Chondrocyte (in vitro differentiated cells): ENCODE measurements around the gene HOXC11. TPM values are rescaled to one million over a fixed set of nuclear protein-coding genes. Genes with fewer than 3 reads are reported as not detected.

Experiments used
- DNase-seq: peaks from one replicate; pipeline ENCODE4 v3.0.0; 2021; ENCODE audit warnings: mixed read lengths, low spot score
- H3K27ac Mint-ChIP-seq: one replicate; pipeline ENCODE4 v1.8.0; 2021; ENCODE audit warnings: mild to moderate bottlenecking, moderate library complexity, mixed read lengths; ENCODE audit not compliant: unreplicated experiment
- H3K27me3 Mint-ChIP-seq: 2 replicates; pipeline ENCODE4 v1.8.0; 2021; ENCODE audit warnings: low read depth, mixed read lengths
- H3K36me3 Mint-ChIP-seq: 2 replicates; pipeline ENCODE4 v1.8.0; 2021; ENCODE audit warnings: low read depth, mixed read lengths
- H3K4me1 Mint-ChIP-seq: 2 replicates; pipeline ENCODE4 v1.8.0; 2021; ENCODE audit warnings: low read depth, mild to moderate bottlenecking, mixed read lengths
- H3K4me3 Mint-ChIP-seq: one replicate; pipeline ENCODE4 v1.8.0; 2021; ENCODE audit warnings: mild to moderate bottlenecking, moderate library complexity, mixed read lengths; ENCODE audit not compliant: unreplicated experiment
- H3K9me3 Mint-ChIP-seq: 2 replicates; pipeline ENCODE4 v1.8.0; 2021; ENCODE audit warnings: low read depth, mixed read lengths
- total RNA-seq: library from RNA; stranded (reverse); gene quantifications from 3 replicates; pipeline ENCODE4 v1.2.1, GENCODE V29; 2021
- TF ChIP-seq, protein P1 (sequence below): fragments of 200-600 bp; sonication (generic); IDR thresholded peaks from 2 replicates; pipeline ENCODE4 v1.5.0; 2021; ENCODE audit warnings: antibody characterized with exemption, mild to moderate bottlenecking, moderate library complexity

The HOXC11 gene
- total RNA-seq, 1 donor from 2014 or later: not detected

DNA sequence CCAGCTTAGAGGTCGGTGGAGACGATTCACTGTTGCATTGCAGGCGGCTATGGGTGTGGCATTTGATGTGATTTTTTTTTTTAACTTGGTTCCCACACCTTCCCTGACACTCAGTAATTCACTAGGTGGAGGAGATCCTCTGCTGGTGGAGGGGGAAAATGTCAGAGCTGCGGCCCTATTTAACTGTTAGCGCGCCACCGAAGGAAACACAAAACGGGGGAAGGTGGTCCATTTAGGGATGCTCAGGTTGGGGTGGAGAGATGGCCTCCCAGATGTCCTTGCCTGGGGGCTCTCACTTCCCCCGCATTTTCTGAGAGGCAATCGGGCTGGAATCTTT is 22.5 kb upstream of the HOXC11 start:
- Mint-ChIP-seq H3K4me1 (peaks cover 8% of the 10 kb centered on the region), H3K36me3 (no peaks in the 10 kb centered on the region), H3K27ac (no peak overlapping the region), H3K9me3 (no peaks in the 10 kb centered on the region), H3K27me3 (peaks cover 83% of the 10 kb centered on the region), H3K4me3 (no peak overlapping the region)
- no peak for DNase-seq
- TF ChIP-seq, protein P1, sequence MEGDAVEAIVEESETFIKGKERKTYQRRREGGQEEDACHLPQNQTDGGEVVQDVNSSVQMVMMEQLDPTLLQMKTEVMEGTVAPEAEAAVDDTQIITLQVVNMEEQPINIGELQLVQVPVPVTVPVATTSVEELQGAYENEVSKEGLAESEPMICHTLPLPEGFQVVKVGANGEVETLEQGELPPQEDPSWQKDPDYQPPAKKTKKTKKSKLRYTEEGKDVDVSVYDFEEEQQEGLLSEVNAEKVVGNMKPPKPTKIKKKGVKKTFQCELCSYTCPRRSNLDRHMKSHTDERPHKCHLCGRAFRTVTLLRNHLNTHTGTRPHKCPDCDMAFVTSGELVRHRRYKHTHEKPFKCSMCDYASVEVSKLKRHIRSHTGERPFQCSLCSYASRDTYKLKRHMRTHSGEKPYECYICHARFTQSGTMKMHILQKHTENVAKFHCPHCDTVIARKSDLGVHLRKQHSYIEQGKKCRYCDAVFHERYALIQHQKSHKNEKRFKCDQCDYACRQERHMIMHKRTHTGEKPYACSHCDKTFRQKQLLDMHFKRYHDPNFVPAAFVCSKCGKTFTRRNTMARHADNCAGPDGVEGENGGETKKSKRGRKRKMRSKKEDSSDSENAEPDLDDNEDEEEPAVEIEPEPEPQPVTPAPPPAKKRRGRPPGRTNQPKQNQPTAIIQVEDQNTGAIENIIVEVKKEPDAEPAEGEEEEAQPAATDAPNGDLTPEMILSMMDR: no peak

- Mint-ChIP-seq H3K36me3 (peaks cover 2% of the 10 kb centered on the region), H3K27ac (no peak overlapping the region), H3K27me3 (peaks cover 83% of the 10 kb centered on the region), H3K4me3 (no peak overlapping the region), H3K4me1 (peaks cover 8% of the 10 kb centered on the region), H3K9me3 (no peaks in the 10 kb centered on the region)
- no peak for DNase-seq
- TF ChIP-seq, protein P1: no peak
Observed at GRCh38 chr12:53950789-53951576, 21.9 kb upstream of the HOXC11 start.

DNA sequence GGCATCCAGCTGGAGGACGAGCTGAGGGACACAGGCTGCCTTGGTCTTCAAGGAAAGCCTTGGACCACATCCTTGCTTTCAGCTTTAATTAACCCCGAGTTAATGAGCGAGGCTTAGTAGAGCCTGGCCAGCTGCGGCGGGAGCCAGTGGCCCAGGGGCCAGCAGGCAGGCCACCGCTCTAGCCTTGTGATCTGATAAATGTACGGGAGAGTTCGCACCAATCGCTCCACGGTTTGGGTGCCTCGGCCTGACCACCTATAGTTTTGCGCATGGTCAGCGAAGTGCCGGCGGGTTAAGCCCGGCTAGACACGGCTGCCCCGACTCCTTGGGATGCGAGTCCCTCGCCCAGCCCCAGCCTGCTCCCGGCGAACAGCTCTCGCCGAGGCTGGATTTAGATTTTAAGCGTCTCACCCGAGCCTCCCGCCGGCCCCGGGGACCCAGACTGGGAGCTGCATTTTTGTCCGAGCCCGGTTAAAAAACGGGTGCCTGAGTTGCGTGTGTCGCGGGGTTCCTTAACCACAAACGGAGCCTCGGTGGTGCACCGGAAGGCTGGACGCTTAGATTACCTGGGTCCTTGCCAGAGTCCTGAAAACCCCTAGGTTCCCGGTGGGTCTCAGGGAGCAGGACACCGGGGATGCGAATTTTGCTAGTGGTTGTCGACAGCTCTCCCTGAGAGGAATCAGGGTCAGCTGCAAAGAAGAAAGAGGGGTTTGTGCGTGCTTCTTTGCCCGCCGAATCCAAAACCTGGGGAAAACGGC is 21.2 kb upstream of the HOXC11 start:
- H3K27ac Mint-ChIP-seq: no peak overlapping the region
- DNase-seq: no peak
- H3K4me3 Mint-ChIP-seq: no peak overlapping the region
- H3K9me3 Mint-ChIP-seq: no peaks in the 10 kb centered on the region
- peaks cover 4% of the 10 kb centered on the region for H3K36me3 Mint-ChIP-seq
- H3K27me3 Mint-ChIP-seq: peaks cover 83% of the 10 kb centered on the region
- TF ChIP-seq, protein P1: no peak
- peaks cover 8% of the 10 kb centered on the region for H3K4me1 Mint-ChIP-seq

- no peak overlapping the region for H3K27ac Mint-ChIP-seq
- peaks cover 86% of the 10 kb centered on the region for H3K27me3 Mint-ChIP-seq
- TF ChIP-seq, protein P1: peak; percentile 16
- peaks cover 4% of the 10 kb centered on the region for H3K36me3 Mint-ChIP-seq
- H3K4me3 Mint-ChIP-seq: no peak overlapping the region
- H3K4me1 Mint-ChIP-seq: peaks cover 8% of the 10 kb centered on the region
- H3K9me3 Mint-ChIP-seq: no peaks in the 10 kb centered on the region
- no peak for DNase-seq
Observed at GRCh38 chr12:53952335-53952694, 20.6 kb upstream of the HOXC11 start.

GRCh38 chr12:53952871-53953734 is 19.8 kb upstream of the HOXC11 start:
- TF ChIP-seq, protein P1: no peak
- Mint-ChIP-seq H3K9me3 (no peaks in the 10 kb centered on the region), H3K36me3 (peaks cover 4% of the 10 kb centered on the region), H3K4me3 (no peak overlapping the region), H3K27ac (no peak overlapping the region), H3K27me3 (peaks cover 84% of the 10 kb centered on the region), H3K4me1 (peaks cover 8% of the 10 kb centered on the region)
- no peak for DNase-seq
